HG02588 (cell line): Measurements from ENCODE around the gene TNIP3.

Experiments
- ATAC-seq: cut with Tn5 transposase; IDR thresholded peaks from one replicate; pipeline ENCODE4 v1.9.1; 2021; ENCODE audit warnings: mild to moderate bottlenecking, moderate library complexity; ENCODE audit not compliant: unreplicated experiment

The TNIP3 gene

GRCh38 chr4:121093261-121093660 is 70.9 kb downstream of the TNIP3 start:
- ATAC-seq: no peak

GRCh38 chr4:121091941-121092340 is 72.2 kb downstream of the TNIP3 start:
- no peak for ATAC-seq

- no peak for ATAC-seq
These were observed 75.3 kb downstream of the TNIP3 start for GRCh38 chr4:121088867-121089266.
